ENCODE results near the gene CBFA2T2.

Gene CBFA2T2

DNA sequence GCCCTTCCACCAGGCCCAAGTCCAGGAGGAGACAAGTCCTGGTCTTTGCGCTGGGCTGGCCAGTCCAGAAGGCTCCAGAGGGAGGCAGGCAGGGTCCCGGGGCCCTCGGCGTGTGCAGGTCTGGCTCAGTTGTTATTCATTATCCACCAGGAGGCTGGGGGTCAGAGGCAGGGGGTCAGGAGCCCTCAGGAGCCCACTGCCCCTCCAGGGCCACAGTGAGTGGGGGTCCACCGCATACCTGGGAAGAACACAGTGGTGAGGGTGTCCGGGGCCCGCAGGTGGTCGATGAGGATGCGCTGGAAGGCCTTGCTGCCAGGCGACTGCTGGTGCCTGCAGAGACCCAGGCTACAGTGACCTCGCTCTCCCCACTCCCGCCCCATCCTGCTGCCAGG is 167.8 kb downstream of the CBFA2T2 start:
- TF ChIP-seq CTCF (IDR thresholded peaks at IDR 0.05; ENCODE audit: low read depth, low read length, missing control alignments) = no peak
- no peak for DNase-seq (ENCODE audit: extremely low read depth, low read depth)
- no peak overlapping the region for H3K4me3 ChIP-seq (replicated peaks; ENCODE audit: low read depth, low read length)

GRCh38 chr20:33658510-33658909 is 168.6 kb downstream of the CBFA2T2 start:
- no peak for TF ChIP-seq CTCF (IDR thresholded peaks at IDR 0.05; ENCODE audit: low read depth, low read length, missing control alignments)
- no peak overlapping the region for H3K4me3 ChIP-seq (replicated peaks; ENCODE audit: low read depth, low read length)
- no peak for DNase-seq (ENCODE audit: extremely low read depth, low read depth)

GRCh38 chr20:33658929-33659328 is 169.0 kb downstream of the CBFA2T2 start:
- no peak for DNase-seq (ENCODE audit: extremely low read depth, low read depth)
- H3K4me3 ChIP-seq (replicated peaks; ENCODE audit: low read depth, low read length) = no peak overlapping the region
- TF ChIP-seq CTCF (IDR thresholded peaks at IDR 0.05; ENCODE audit: low read depth, low read length, missing control alignments) = no peak

DNA sequence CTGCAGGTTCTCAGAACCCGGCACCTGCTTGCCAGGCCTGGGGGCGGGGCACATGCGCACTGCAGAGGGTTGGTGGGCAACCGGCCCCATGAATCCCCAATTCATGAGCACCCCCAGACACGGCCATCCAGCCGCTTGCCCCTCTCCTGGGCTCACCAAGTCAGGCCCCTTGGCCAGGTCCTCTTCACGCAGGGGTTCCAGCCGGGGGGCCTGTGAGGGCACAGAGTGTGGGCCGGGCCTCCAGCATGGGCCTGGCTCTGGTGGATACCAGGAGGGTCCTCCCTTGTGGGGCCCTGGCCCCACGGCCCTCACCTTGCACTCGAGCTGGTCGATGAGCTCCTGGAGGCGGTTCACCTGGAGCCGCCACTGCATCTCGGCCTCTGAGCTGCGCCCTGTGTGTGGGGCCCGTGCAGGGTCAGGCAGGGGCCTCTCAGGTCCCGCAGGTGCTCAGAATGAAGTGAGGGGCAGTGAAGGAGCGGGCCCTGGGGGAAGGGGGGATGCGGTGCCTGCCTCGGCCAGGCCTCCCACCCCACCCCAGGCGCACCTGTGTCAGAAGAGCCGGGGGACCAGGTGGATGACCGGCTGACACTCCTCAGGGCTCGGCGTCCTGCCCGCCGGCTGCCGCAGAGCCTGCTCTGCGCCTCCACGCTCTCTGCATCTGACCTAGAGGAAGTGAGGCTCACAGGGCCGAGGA is 169.6 kb downstream of the CBFA2T2 start:
- DNase-seq (ENCODE audit: extremely low read depth, low read depth) = no peak
- H3K4me3 ChIP-seq (replicated peaks; ENCODE audit: low read depth, low read length) = no peak overlapping the region
- no peak for TF ChIP-seq CTCF (IDR thresholded peaks at IDR 0.05; ENCODE audit: low read depth, low read length, missing control alignments)

DNA sequence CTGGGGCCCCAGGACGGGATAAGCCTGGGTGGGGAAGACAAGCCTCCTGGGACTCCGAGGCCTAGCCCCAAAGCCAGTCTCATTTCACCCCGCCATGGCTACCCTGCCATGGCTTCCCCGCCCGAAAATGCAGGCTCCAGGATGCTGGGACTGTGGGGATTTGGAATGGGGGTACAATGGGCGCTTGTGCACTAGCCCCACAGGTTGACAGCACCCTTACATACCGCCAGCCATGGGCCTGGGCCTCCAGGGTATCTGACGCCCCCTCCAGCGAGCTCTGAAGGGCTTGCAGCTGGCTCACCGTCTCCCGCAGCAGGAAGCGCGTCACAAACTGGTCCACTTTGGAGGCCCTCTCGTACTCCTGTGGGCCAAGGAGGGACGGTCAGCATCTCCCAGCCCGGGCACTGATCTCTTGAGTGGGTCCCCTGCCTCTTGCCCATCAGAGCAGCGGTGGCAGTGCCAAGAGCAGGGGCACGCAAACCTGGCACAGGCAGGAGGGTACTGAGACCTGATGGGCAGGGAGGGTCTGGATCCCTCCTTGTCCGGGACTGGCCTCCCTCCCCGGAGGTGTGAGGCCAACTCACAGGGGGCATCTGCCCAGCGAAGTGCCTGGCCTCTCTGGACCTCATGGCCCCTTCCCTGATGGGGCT is 170.3 kb downstream of the CBFA2T2 start:
- H3K4me3 ChIP-seq (replicated peaks; ENCODE audit: low read depth, low read length) = no peak overlapping the region
- no peak for DNase-seq (ENCODE audit: extremely low read depth, low read depth)
- TF ChIP-seq CTCF (IDR thresholded peaks at IDR 0.05; ENCODE audit: low read depth, low read length, missing control alignments) = no peak

DNA sequence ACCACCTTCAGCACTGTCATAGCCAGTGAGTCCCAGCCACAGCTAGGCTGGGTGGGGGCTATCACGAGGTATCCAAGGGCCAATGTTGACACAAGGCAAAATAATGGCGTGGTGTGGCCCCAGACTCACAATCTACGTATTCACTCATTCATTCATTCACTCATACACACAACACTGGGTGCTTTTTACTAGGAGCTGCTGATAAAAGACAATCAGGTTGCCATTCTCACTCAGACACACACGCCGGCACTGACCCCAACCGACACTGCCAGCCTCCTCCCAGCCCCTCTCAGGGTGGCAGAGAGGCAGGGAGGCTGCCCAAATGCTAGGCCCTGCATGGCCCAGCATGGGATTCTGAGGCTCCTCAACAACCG is 170.8 kb downstream of the CBFA2T2 start:
- no peak overlapping the region for H3K4me3 ChIP-seq (replicated peaks; ENCODE audit: low read depth, low read length)
- DNase-seq (ENCODE audit: extremely low read depth, low read depth) = no peak
- TF ChIP-seq CTCF (IDR thresholded peaks at IDR 0.05; ENCODE audit: low read depth, low read length, missing control alignments) = no peak

Data from HFF-Myc (cell line).